PFSK-1 (cell line): ENCODE results near the gene CHPF2.

ENCODE experiments used
- FOXP2 ChIP-seq: optimal IDR thresholded peaks from 2 replicates; pipeline ENCODE3; 2011; ENCODE audit warnings: borderline replicate concordance, control low read depth, inconsistent platforms; ENCODE audit not compliant: insufficient read depth; ENCODE audit errors: extremely low read length, extremely low read depth
- POLR2AphosphoS5 ChIP-seq: IDR thresholded peaks from 2 replicates; pipeline ENCODE4 v1.6.1; 2012; ENCODE audit warnings: low read depth, mild to moderate bottlenecking, control low read depth, low read length, moderate library complexity
- REST ChIP-seq, 2 experiments: IDR thresholded peaks; 2 replicates each; pipeline versions ENCODE4 v1.6.1 to v1.8.0; 2011 to 2012; ENCODE audit warnings: low read depth in 2 of 2, low read length in 2 of 2, control low read depth in 1 of 2, inconsistent platforms in 1 of 2, mild to moderate bottlenecking in 1 of 2, moderate library complexity in 1 of 2; ENCODE audit not compliant: insufficient read depth in 1 of 2
- SIN3A ChIP-seq: IDR thresholded peaks from 2 replicates; pipeline ENCODE4 v1.6.1; 2012; ENCODE audit warnings: mild to moderate bottlenecking, low read length, moderate library complexity, borderline replicate concordance; ENCODE audit not compliant: insufficient read depth
- TAF1 ChIP-seq: IDR thresholded peaks from 2 replicates; pipeline ENCODE4 v1.6.1; 2012; ENCODE audit warnings: low read length, control low read depth, borderline replicate concordance; ENCODE audit not compliant: insufficient read depth

CHPF2 gene

GRCh38 chr7:151261529-151261928 lies 29.2 kb downstream of the CHPF2 start:
- no peak for TF ChIP-seq FOXP2
- TF ChIP-seq TAF1 = no peak
- no peak for TF ChIP-seq POLR2AphosphoS5
- TF ChIP-seq SIN3A = no peak
- no peak for TF ChIP-seq REST (IDR thresholded peaks at IDR 0.05; ENCODE audit: insufficient read depth in 1 of 2, low read depth in 2 of 2, low read length in 2 of 2)

- TF ChIP-seq POLR2AphosphoS5 (no peak), TAF1 (no peak), REST (IDR thresholded peaks at IDR 0.05; ENCODE audit: insufficient read depth in 1 of 2, low read depth in 2 of 2, low read length in 2 of 2) (no peak), FOXP2 (no peak), SIN3A (no peak)
Observed at GRCh38 chr7:151264615-151265014, 32.3 kb downstream of the CHPF2 start.

- TF ChIP-seq FOXP2 = no peak
- TF ChIP-seq POLR2AphosphoS5 = no peak
Observed at GRCh38 chr7:151265351-151265931, 33.2 kb downstream of the CHPF2 start.

- no peak for TF ChIP-seq POLR2AphosphoS5
- TF ChIP-seq SIN3A = no peak
- TF ChIP-seq FOXP2 = no peak
- no peak for TF ChIP-seq REST (IDR thresholded peaks at IDR 0.05; ENCODE audit: insufficient read depth in 1 of 2, low read depth in 2 of 2, low read length in 2 of 2)
- no peak for TF ChIP-seq TAF1
Observed at GRCh38 chr7:151269511-151269910, 37.2 kb downstream of the CHPF2 start.

GRCh38 chr7:151271699-151272355 lies 39.5 kb downstream of the CHPF2 start:
- TF ChIP-seq TAF1 = no peak
- TF ChIP-seq FOXP2 = no peak
- TF ChIP-seq REST (IDR thresholded peaks at IDR 0.05; ENCODE audit: insufficient read depth in 1 of 2, low read depth in 2 of 2, low read length in 2 of 2) = no peak
- TF ChIP-seq SIN3A = no peak
- no peak for TF ChIP-seq POLR2AphosphoS5
